IMR-90 (cell line): Measurements from ENCODE around the gene UPF1. TPM values are rescaled to one million over a fixed set of nuclear protein-coding genes. Genes with fewer than 3 reads are reported as not detected.

Experiments
- ATAC-seq: fragments of 200-7000 bp; cut with Tn5 transposase; 2 replicates; pipeline ENCODE4 v1.9.1; 2020; ENCODE audit warnings: low read depth, mild to moderate bottlenecking, moderate library complexity
- BruUV-seq: library from RNA; stranded (reverse); fragments of 400-500 nt; replicated peaks from 2 replicates; lab custom pipeline; 2021; lab: Mats Ljungman, UMichigan
- CTCF ChIA-PET: fragments of 300-600 bp; formaldehyde crosslinking; extraction: SDS; loops from one replicate; lab custom pipeline; 2021; ENCODE audit warnings: antibody characterized with exemption; lab: Yijun Ruan, JAX
- POLR2A ChIA-PET: fragments of 300-600 bp; sonication (Branson Sonifier 250); formaldehyde crosslinking; loops from one replicate; lab custom pipeline; 2022; ENCODE audit warnings: antibody characterized with exemption; ENCODE audit not compliant: unreplicated experiment; lab: Charles Lee
- DNase-seq: peaks from one replicate; pipeline ENCODE4 v3.0.0; 2013
- H2AFZ ChIP-seq: replicated peaks from 2 replicates; pipeline ENCODE3; 2013; ENCODE audit warnings: low read length, mild to moderate bottlenecking; ENCODE audit not compliant: poor library complexity
- H2AK5ac ChIP-seq: 2 replicates; pipeline ENCODE4 v1.6.1; 2013; ENCODE audit warnings: low read depth, low read length, inconsistent platforms
- H2AK9ac ChIP-seq: replicated peaks from 2 replicates; pipeline ENCODE3; 2013; ENCODE audit warnings: mild to moderate bottlenecking, low read depth, low read length, moderate library complexity; ENCODE audit not compliant: poor library complexity
- H2BK120ac ChIP-seq: 2 replicates; pipeline ENCODE4 v1.6.1; 2013; ENCODE audit warnings: low read depth, low read length, inconsistent platforms
- H2BK15ac ChIP-seq: 3 replicates; pipeline ENCODE4 v1.6.1; 2013; ENCODE audit warnings: low read depth, low read length, inconsistent platforms
- H2BK20ac ChIP-seq: 2 replicates; pipeline ENCODE4 v1.6.1; 2013; ENCODE audit warnings: low read depth, mild to moderate bottlenecking, inconsistent platforms, low read length, moderate library complexity
- H2BK5ac ChIP-seq: 2 replicates; pipeline ENCODE4 v1.6.1; 2013; ENCODE audit warnings: mild to moderate bottlenecking, low read depth, low read length, inconsistent platforms; ENCODE audit not compliant: poor library complexity, severe bottlenecking
- H3K14ac ChIP-seq: replicated peaks from 2 replicates; pipeline ENCODE4 v1.6.1; 2013; ENCODE audit warnings: low read depth, low read length, inconsistent platforms
- H3K18ac ChIP-seq: 2 replicates; pipeline ENCODE4 v1.6.1; 2013; ENCODE audit warnings: low read depth, low read length, control low read depth
- H3K23ac ChIP-seq: 2 replicates; pipeline ENCODE4 v1.6.1; 2013; ENCODE audit warnings: low read depth, low read length, inconsistent platforms
- H3K27ac ChIP-seq: 2 replicates; pipeline ENCODE4 v1.5.1; 2013; ENCODE audit warnings: mild to moderate bottlenecking, control low read depth, low read length; ENCODE audit not compliant: insufficient read depth
- H3K27me3 ChIP-seq: 2 replicates; pipeline ENCODE4 v1.6.1; 2013; ENCODE audit warnings: low read length; ENCODE audit not compliant: control insufficient read depth, insufficient read depth
- H3K36me3 ChIP-seq: 2 replicates; pipeline ENCODE4 v1.6.1; 2013; ENCODE audit warnings: low read length, mixed read lengths; ENCODE audit not compliant: control insufficient read depth, insufficient read depth
- H3K4ac ChIP-seq: 2 replicates; pipeline ENCODE4 v1.6.1; 2013; ENCODE audit warnings: low read depth, low read length, inconsistent platforms
- H3K4me1 ChIP-seq: 2 replicates; pipeline ENCODE4 v1.6.1; 2013; ENCODE audit warnings: low read length, mixed read lengths; ENCODE audit not compliant: control insufficient read depth, insufficient read depth
- H3K4me2 ChIP-seq: 2 replicates; pipeline ENCODE4 v1.6.1; 2013; ENCODE audit warnings: low read depth, mild to moderate bottlenecking, control low read depth, low read length, moderate library complexity
- H3K4me3 ChIP-seq: 2 replicates; pipeline ENCODE4 v1.5.1; 2013; ENCODE audit warnings: low read depth, mild to moderate bottlenecking, control low read depth, low read length, moderate library complexity; ENCODE audit not compliant: insufficient read depth
- H3K56ac ChIP-seq: 2 replicates; pipeline ENCODE4 v1.6.1; 2013; ENCODE audit warnings: low read length, inconsistent platforms; ENCODE audit not compliant: insufficient read depth; ENCODE audit errors: extremely low read depth
- H3K79me1 ChIP-seq, 2 experiments: 2 replicates each; pipeline ENCODE4 v1.6.1; 2013; ENCODE audit warnings: low read length in 2 of 2, inconsistent platforms in 1 of 2, low read depth in 1 of 2
- H3K9ac ChIP-seq: 2 replicates; pipeline ENCODE4 v1.6.1; 2013; ENCODE audit warnings: low read depth, low read length, control low read depth
- H3K9me1 ChIP-seq: 2 replicates; pipeline ENCODE4 v1.6.1; 2013; ENCODE audit warnings: low read length, inconsistent platforms; ENCODE audit not compliant: insufficient read depth
- H3K9me3 ChIP-seq: 2 replicates; pipeline ENCODE4 v1.6.1; 2013; ENCODE audit warnings: low read length; ENCODE audit not compliant: control insufficient read depth, insufficient read depth
- H4K20me1 ChIP-seq: 2 replicates; pipeline ENCODE4 v1.6.1; 2013; ENCODE audit warnings: low read length, inconsistent platforms; ENCODE audit not compliant: insufficient read depth
- H4K5ac ChIP-seq: 2 replicates; pipeline ENCODE4 v1.6.1; 2013; ENCODE audit warnings: mild to moderate bottlenecking, low read depth, low read length, control low read depth
- H4K8ac ChIP-seq, 2 experiments: 2 replicates each; pipeline ENCODE4 v1.6.1; 2013; ENCODE audit warnings: low read depth in 2 of 2, low read length in 2 of 2, control low read depth in 1 of 2, inconsistent platforms in 1 of 2
- H4K91ac ChIP-seq: 2 replicates; pipeline ENCODE4 v1.6.1; 2013; ENCODE audit warnings: low read depth, low read length, inconsistent platforms; ENCODE audit not compliant: insufficient read depth
- BHLHE40 ChIP-seq: fragments of 150-350 bp; IDR thresholded peaks from 2 replicates; pipeline ENCODE4 v1.6.1; 2016; ENCODE audit warnings: mild to moderate bottlenecking, low read depth, low read length
- CEBPB ChIP-seq: IDR thresholded peaks from 2 replicates; pipeline ENCODE4 v1.6.1; 2012; ENCODE audit warnings: low read depth, low read length, improper control_type of control experiment
- CHD1 ChIP-seq: IDR thresholded peaks from 2 replicates; pipeline ENCODE4 v1.6.1; 2012; ENCODE audit warnings: low read depth, low read length, improper control_type of control experiment
- CTCF ChIP-seq: conservative IDR thresholded peaks from 2 replicates; pipeline ENCODE4 v1.5.1; 2012; ENCODE audit warnings: mild to moderate bottlenecking, low read depth, low read length, improper control_type of control experiment
- ELK1 ChIP-seq: fragments of 150-350 bp; IDR thresholded peaks from 2 replicates; pipeline ENCODE4 v1.6.1; 2016; ENCODE audit warnings: low read depth, mild to moderate bottlenecking, low read length, moderate library complexity, borderline replicate concordance
- FOS ChIP-seq: fragments of 150-350 bp; IDR thresholded peaks from 2 replicates; pipeline ENCODE4 v1.6.1; 2016; ENCODE audit warnings: low read depth, low read length
- MAFK ChIP-seq: IDR thresholded peaks from 2 replicates; pipeline ENCODE4 v1.6.1; 2012; ENCODE audit warnings: low read depth, low read length, improper control_type of control experiment
- MAZ ChIP-seq: IDR thresholded peaks from 2 replicates; pipeline ENCODE4 v1.6.1; 2012; ENCODE audit warnings: low read depth, mild to moderate bottlenecking, low read length, improper control_type of control experiment, moderate library complexity, borderline replicate concordance
- MXI1 ChIP-seq: IDR thresholded peaks from 2 replicates; pipeline ENCODE4 v1.6.1; 2012; ENCODE audit warnings: low read depth, mild to moderate bottlenecking, low read length, moderate library complexity, borderline replicate concordance
- NFE2L2 ChIP-seq: fragments of 150-350 bp; IDR thresholded peaks from 2 replicates; pipeline ENCODE4 v1.6.1; 2016; ENCODE audit warnings: low read depth, mild to moderate bottlenecking, low read length
- POLR2A ChIP-seq: IDR thresholded peaks from 2 replicates; pipeline ENCODE4 v1.6.1; 2012; ENCODE audit warnings: mild to moderate bottlenecking, low read depth, low read length
- RAD21 ChIP-seq: IDR thresholded peaks from 2 replicates; pipeline ENCODE4 v1.6.1; 2012; ENCODE audit warnings: low read length, improper control_type of control experiment
- RCOR1 ChIP-seq: IDR thresholded peaks from 2 replicates; pipeline ENCODE4 v1.6.1; 2012; ENCODE audit warnings: mild to moderate bottlenecking, low read length, improper control_type of control experiment; ENCODE audit not compliant: insufficient replicate concordance
- RFX5 ChIP-seq: IDR thresholded peaks from 2 replicates; pipeline ENCODE4 v1.8.0; 2012; ENCODE audit warnings: low read depth, mild to moderate bottlenecking, low read length, moderate library complexity
- SMC3 ChIP-seq: fragments of 150-350 bp; IDR thresholded peaks from 2 replicates; pipeline ENCODE4 v1.6.1; 2016; ENCODE audit warnings: low read depth, mild to moderate bottlenecking, antibody characterized with exemption, low read length, moderate library complexity
- WGBS, 2 experiments: methylation state at CpG; one replicate each; pipeline versions ENCODE4 v1.1.5 to v1.1.7; 2013; ENCODE audit warnings: missing lambda C conversion rate in 2 of 2; ENCODE audit not compliant: insufficient read length in 1 of 2; ENCODE audit errors: extremely low coverage in 2 of 2; 5-methylcytosine and 5-hydroxymethylcytosine counted together
- dilution Hi-C: fragments of 300-500 bp; cut with HindIII; formaldehyde crosslinking; loops from one replicate; pipeline ENCODE4 v1.14.3; 2018; ENCODE audit warnings: low sequenced_read_pairs; ENCODE audit not compliant: unreplicated experiment
- in situ Hi-C: fragments of 300-500 bp; cut with MboI; formaldehyde crosslinking; loops from 3 replicates; pipeline ENCODE4 v1.14.3; 2019; ENCODE audit warnings: low sequenced_read_pairs, inconsistent platforms, mixed read lengths
- intact Hi-C: fragments of 100-400 bp; cut with micrococcal nuclease; formaldehyde crosslinking; loops from 2 replicates; pipeline ENCODE4 v1.10.0; 2022
- polyA plus RNA-seq, 3 experiments: library from polyadenylated mRNA; depleted of rRNA; stranded (reverse); fragments of >200 nt; gene quantifications; 2 replicates each; pipeline ENCODE4 v1.2.3, GENCODE V29; 2012; ENCODE audit warnings: low replicate concordance in 1 of 3
- total RNA-seq: library from RNA; depleted of rRNA; stranded (reverse); fragments of >200 nt; gene quantifications from 2 replicates; pipeline ENCODE4 v1.2.3, GENCODE V29; 2012
- TF ChIP-seq, protein P1 (sequence below): fragments of 150-350 bp; IDR thresholded peaks from 2 replicates; pipeline ENCODE4 v1.6.1; 2017; ENCODE audit warnings: mild to moderate bottlenecking, antibody characterized with exemption, low read length, low read depth

The UPF1 gene
- total and polyA plus RNA-seq, 2 of the 4 experiments (the other 2 are of a cell fraction) = 31.2 to 50.3 TPM

DNA sequence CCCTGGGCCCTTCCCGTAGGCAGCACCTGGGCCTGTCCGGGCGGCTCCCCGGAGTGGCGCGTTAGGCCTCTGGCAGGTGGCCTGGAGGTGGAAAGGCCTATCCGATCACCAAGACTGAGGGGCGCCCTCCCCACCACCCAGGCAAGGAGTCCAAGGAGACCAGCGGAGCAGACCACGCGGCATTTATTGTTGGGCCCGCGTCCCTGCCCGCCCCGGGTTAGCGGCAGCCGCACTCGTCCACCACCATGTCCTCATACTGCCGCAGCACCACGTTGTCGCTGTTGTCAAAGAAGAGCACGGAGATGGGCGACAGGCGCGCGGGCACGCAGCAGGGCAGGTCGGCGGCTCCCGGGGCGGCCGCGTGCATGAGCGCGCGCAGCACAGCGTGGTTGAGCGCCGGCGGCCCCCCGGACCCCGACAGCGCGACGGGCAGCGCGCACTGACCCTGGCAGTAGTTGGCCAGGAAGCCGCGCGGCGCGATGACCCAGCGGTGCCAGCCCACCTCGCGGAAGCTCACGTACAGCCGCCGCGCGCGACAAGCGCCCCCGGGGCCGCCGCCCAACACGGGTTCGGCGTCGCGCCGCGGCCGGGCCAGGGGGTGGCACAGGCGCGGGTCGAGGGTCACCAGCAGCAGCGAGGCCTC is 36.7 kb downstream of the UPF1 start:
- BruUV-seq = no TSS peak
- no peaks in the 10 kb centered on the region for H3K9me3 ChIP-seq
- ChIA-PET POLR2A (no interaction called here), CTCF (no interaction called here)
- no peak overlapping the region for H4K5ac ChIP-seq
- no peaks in the 10 kb centered on the region for H3K27me3 ChIP-seq
- no peak overlapping the region for H3K9ac ChIP-seq
- peaks cover 8% of the 10 kb centered on the region for H4K20me1 ChIP-seq
- no peak overlapping the region for H4K91ac ChIP-seq
- H3K4me1 ChIP-seq = no peaks in the 10 kb centered on the region
- no peak overlapping the region for H3K4ac ChIP-seq
- no peak overlapping the region for H4K8ac ChIP-seq
- H3K56ac ChIP-seq = no peak overlapping the region
- 49% methylated on average over 48 of the region's 77 CpGs; no CpG with 5 or more reads in 1 of the 2 experiments for WGBS, 2 experiments
- H2BK120ac ChIP-seq = no peak overlapping the region
- no peak overlapping the region for H3K18ac ChIP-seq
- TF ChIP-seq NFE2L2 (no peak), CTCF (no peak), MXI1 (no peak), SMC3 (no peak), RAD21 (no peak), ELK1 (no peak), CHD1 (no peak), BHLHE40 (no peak), CEBPB (no peak), MAFK (no peak), POLR2A (no peak), RCOR1 (no peak), RFX5 (no peak), FOS (no peak), MAZ (no peak)
- TF ChIP-seq, protein P1, sequence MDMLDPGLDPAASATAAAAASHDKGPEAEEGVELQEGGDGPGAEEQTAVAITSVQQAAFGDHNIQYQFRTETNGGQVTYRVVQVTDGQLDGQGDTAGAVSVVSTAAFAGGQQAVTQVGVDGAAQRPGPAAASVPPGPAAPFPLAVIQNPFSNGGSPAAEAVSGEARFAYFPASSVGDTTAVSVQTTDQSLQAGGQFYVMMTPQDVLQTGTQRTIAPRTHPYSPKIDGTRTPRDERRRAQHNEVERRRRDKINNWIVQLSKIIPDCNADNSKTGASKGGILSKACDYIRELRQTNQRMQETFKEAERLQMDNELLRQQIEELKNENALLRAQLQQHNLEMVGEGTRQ = no peak
- H3K23ac ChIP-seq = no peak overlapping the region
- intact Hi-C loops = no loop called here
- no peak overlapping the region for H2AK5ac ChIP-seq
- H3K79me1 ChIP-seq = peaks cover 2 to 6% of the 10 kb centered on the region in 2 experiments; a peak in 1 of 4 replicates
- H2AK9ac ChIP-seq = no peak overlapping the region
- H3K14ac ChIP-seq = no peak overlapping the region
- no peak overlapping the region for H3K27ac ChIP-seq
- dilution Hi-C loops = no loop called here
- in situ Hi-C loops = no loop called here
- H2AFZ ChIP-seq = peak overlapping the region; percentile 43
- H2BK15ac ChIP-seq = no peak overlapping the region
- peaks cover 38% of the 10 kb centered on the region for H3K36me3 ChIP-seq
- H3K4me3 ChIP-seq = no peak overlapping the region
- no peaks in the 10 kb centered on the region for H3K9me1 ChIP-seq
- ATAC-seq = no peak
- no peak overlapping the region for H2BK5ac ChIP-seq
- DNase-seq = no peak
- no peak overlapping the region for H2BK20ac ChIP-seq
- H3K4me2 ChIP-seq = no peak overlapping the region
